Endothelial cell (in vitro differentiated cells): ENCODE data around the gene TMEM185B. TPM values are rescaled to one million over a fixed set of nuclear protein-coding genes. Genes with fewer than 3 reads are reported as not detected.
"Not testable (repeated sequence)": the region's sequence is repeated elsewhere in the genome, so short reads cannot be mapped to it uniquely, and the experiment has no call there.

Source experiments
- DNase-seq: peaks from one replicate; pipeline ENCODE4 v3.0.0; 2021; ENCODE audit warnings: low spot score
- H3K27ac Mint-ChIP-seq: one replicate; pipeline ENCODE4 v1.8.0; 2021; ENCODE audit warnings: mixed read lengths, inconsistent platforms; ENCODE audit not compliant: unreplicated experiment
- H3K27me3 Mint-ChIP-seq: one replicate; pipeline ENCODE4 v1.8.0; 2021; ENCODE audit warnings: mild to moderate bottlenecking, moderate library complexity, mixed read lengths, inconsistent platforms; ENCODE audit not compliant: unreplicated experiment
- H3K36me3 Mint-ChIP-seq: one replicate; pipeline ENCODE4 v1.8.0; 2021; ENCODE audit warnings: mild to moderate bottlenecking, low read depth, mixed read lengths, inconsistent platforms; ENCODE audit not compliant: unreplicated experiment
- H3K4me1 Mint-ChIP-seq: one replicate; pipeline ENCODE4 v1.8.0; 2021; ENCODE audit warnings: mild to moderate bottlenecking, mixed read lengths, inconsistent platforms; ENCODE audit not compliant: unreplicated experiment
- H3K4me3 Mint-ChIP-seq: one replicate; pipeline ENCODE4 v1.8.0; 2021; ENCODE audit warnings: mild to moderate bottlenecking, mixed read lengths, inconsistent platforms; ENCODE audit not compliant: unreplicated experiment
- H3K9me3 Mint-ChIP-seq: one replicate; pipeline ENCODE4 v1.8.0; 2021; ENCODE audit warnings: mixed read lengths, inconsistent platforms; ENCODE audit not compliant: unreplicated experiment
- total RNA-seq: library from RNA; stranded (reverse); fragmentation: NEBNext Ultra II Directional; extraction: Animal tissue kit (Norgen Biotek cat#: 25700); gene quantifications from one replicate; pipeline ENCODE4 v1.2.1, GENCODE V29; 2021; ENCODE audit not compliant: unreplicated experiment
- TF ChIP-seq, protein P1 (sequence below): fragments of 200-600 bp; sonication (generic); IDR thresholded peaks from one replicate; pipeline ENCODE4 v1.5.0; 2021; ENCODE audit warnings: antibody characterized with exemption; ENCODE audit not compliant: unreplicated experiment

Gene TMEM185B
- total RNA-seq, 1 donor from 2014 or later: 38.4 TPM

DNA sequence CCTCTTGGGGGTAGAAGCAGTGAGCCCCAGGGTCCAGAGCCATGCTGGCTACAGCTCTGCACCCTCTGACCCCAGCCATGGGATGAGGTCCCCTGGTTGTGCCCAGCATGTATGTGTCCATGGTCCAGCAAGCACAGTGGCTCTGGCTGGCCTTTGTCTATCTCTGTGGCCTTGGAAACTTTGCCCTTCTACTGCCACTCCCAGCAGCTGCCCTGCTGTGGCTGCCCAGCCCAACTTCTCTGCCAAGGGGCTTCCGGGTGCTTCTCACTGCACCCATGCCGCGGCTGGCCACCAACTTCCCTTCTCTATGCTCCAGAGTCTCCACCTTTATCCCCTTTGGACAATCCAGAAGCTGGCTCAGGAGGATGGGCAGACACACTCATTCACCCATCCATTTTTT lies 18.8 kb downstream of the TMEM185B start:
- DNase-seq: no peak
- Mint-ChIP-seq H3K27ac (no peak overlapping the region), H3K4me1 (peaks cover 16% of the 10 kb centered on the region), H3K27me3 (peaks cover 9% of the 10 kb centered on the region), H3K9me3 (no peaks in the 10 kb centered on the region), H3K4me3 (no peak overlapping the region), H3K36me3 (no peaks in the 10 kb centered on the region)
- TF ChIP-seq, protein P1, sequence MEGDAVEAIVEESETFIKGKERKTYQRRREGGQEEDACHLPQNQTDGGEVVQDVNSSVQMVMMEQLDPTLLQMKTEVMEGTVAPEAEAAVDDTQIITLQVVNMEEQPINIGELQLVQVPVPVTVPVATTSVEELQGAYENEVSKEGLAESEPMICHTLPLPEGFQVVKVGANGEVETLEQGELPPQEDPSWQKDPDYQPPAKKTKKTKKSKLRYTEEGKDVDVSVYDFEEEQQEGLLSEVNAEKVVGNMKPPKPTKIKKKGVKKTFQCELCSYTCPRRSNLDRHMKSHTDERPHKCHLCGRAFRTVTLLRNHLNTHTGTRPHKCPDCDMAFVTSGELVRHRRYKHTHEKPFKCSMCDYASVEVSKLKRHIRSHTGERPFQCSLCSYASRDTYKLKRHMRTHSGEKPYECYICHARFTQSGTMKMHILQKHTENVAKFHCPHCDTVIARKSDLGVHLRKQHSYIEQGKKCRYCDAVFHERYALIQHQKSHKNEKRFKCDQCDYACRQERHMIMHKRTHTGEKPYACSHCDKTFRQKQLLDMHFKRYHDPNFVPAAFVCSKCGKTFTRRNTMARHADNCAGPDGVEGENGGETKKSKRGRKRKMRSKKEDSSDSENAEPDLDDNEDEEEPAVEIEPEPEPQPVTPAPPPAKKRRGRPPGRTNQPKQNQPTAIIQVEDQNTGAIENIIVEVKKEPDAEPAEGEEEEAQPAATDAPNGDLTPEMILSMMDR: no peak

DNA sequence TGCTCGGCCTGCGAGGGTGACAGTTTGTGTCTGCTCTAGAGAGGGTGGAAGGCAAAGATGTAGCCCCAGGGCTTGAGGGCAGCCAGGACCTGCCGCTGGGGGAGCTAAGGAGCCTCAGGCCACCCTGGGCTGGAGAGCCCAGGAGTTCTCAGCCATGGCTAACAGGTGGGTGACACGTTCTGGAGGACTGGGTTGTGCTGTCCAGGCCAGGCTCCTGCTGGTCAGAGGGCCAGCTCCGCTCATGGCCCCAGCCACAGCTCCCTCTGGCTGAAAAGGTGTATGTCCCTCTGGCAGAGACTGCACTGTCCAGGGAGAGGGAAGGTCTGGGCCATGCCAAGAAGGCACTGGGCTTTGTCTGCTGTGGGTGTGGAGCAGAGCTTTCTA lies 19.2 kb downstream of the TMEM185B start:
- H3K4me1 Mint-ChIP-seq: peaks cover 16% of the 10 kb centered on the region
- no peak overlapping the region for H3K27ac Mint-ChIP-seq
- H3K9me3 Mint-ChIP-seq: no peaks in the 10 kb centered on the region
- H3K36me3 Mint-ChIP-seq: peaks cover under 1% of the 10 kb centered on the region
- TF ChIP-seq, protein P1: no peak
- H3K4me3 Mint-ChIP-seq: no peak overlapping the region
- H3K27me3 Mint-ChIP-seq: peaks cover 9% of the 10 kb centered on the region
- no peak for DNase-seq

DNA sequence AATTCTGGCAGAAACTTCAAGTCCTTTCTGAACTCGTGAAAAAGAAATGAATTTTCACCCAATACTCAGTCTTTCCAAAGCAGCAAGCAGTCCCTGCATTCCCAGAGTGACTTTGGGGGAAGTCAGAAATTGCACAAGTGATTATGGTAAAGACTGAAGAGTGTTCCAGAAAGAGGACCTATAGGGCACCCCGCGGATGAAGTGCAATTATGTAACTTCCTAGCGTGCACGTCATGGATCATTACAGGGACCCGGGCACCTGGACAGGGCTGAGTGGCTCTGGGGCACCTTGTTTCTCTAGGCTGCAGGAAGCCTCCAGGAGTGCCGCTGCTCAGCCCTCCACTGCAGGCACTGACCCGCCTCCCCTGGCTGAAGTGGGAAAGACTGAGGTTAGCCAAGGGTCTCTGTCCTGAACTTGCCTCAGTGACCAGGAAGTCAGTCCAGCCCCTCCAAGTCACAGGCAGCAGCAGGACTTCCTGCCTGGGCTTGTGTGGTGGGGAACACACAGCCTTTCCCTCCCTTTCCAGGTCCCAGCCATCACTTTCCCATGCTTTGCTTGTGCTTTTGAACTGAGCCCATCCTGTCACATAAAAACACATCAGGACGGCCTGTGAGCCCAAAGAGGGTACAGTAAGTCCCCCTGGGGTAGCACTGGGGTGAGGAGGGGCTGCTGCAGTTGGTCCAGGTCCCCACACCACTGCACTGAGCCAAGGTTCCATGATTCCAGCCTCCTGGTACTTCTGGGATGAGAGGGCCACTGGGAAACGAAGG lies 19.8 kb downstream of the TMEM185B start:
- Mint-ChIP-seq H3K9me3 (no peaks in the 10 kb centered on the region), H3K36me3 (peaks cover 3% of the 10 kb centered on the region), H3K27me3 (peaks cover 9% of the 10 kb centered on the region), H3K4me3 (no peak overlapping the region), H3K4me1 (peaks cover 16% of the 10 kb centered on the region), H3K27ac (no peak overlapping the region)
- TF ChIP-seq, protein P1: no peak
- DNase-seq: no peak

DNA sequence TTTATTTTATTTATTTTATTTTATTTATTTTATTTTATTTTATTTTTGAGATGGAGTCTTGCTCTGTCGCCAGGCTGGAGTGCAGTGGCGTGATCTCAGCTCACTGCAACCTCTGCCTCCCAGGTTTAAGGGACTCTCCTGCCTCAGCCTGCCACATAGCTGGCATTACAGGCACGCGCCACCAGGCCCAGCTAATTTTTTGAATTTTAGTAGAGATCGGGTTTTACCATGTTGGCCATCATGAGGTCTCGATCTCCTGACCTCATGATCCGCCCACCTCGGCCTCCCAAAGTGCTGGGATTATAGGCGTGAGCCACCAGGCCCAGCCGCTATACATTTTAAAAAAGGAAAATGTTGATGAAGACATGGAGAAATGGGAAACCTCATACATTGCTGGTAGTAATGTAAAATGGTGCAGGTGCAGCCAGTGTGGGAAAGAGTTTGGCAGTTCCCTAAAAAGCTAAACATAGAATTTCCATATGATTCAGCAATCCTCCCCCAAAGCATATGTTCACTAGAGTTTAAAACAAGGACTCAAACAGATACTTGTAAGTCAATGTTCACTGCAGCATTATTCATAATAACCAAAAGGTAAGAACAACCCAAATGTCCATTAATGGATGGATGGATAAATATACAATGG lies 23.3 kb downstream of the TMEM185B start:
- H3K9me3 Mint-ChIP-seq, H3K4me1 Mint-ChIP-seq, H3K27ac Mint-ChIP-seq, H3K36me3 Mint-ChIP-seq, H3K4me3 Mint-ChIP-seq, DNase-seq, H3K27me3 Mint-ChIP-seq: not testable (repeated sequence)

DNA sequence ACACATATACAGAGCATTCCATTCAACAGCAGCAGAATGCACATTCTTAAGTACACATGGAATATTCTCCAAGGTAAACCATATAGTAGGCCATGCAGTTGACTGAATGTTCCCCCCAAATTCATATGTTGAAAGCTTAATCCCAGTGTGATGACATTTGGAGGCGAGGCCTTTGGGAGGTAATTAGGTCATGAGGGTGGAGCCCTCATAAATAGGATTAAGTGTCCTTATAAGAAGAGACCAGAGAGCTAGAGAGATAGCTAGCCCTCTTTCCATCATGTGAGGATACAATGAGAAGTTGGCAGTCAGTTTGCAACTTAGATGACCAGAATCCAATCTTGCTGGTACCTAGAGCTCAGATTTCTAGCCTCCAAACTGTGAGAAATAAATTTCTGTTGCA lies 27.6 kb downstream of the TMEM185B start:
- Mint-ChIP-seq H3K27ac (no peak overlapping the region), H3K36me3 (peaks cover 7% of the 10 kb centered on the region), H3K4me3 (no peak overlapping the region)

More for the DNA sequence above, 27.6 kb downstream of the TMEM185B start:
- H3K9me3 Mint-ChIP-seq: no peaks in the 10 kb centered on the region
- TF ChIP-seq, protein P1: no peak
- H3K27me3 Mint-ChIP-seq: no peaks in the 10 kb centered on the region
- H3K4me1 Mint-ChIP-seq: no peaks in the 10 kb centered on the region
- no peak for DNase-seq
